ENCODE results near the gene POC1B. TPM values are rescaled to one million over a fixed set of nuclear protein-coding genes. Genes with fewer than 3 reads are reported as not detected.

Gene POC1B
- total RNA-seq, 1 experiment from 2014 or later: 60.3 TPM

DNA sequence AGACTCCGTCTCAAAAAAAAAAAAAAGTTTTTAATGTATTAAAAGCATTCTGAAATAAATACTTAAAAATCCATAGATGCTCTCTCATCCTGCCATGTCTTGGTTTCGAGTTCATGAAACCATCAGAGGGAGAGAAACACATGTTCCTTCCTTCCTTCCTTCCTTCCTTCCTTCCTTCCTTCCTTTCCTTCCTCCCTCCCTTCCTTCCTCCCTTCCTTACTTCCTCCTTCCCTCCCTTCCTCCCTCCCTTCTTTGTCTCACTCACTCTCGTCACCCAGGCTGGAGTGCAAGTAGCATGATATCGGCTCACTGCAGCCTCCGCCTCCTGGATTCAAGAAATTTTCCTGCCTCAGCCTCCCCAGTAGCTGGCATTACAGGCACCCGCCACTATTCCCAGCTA lies 113.2 kb downstream of the POC1B start:
- H2AFZ ChIP-seq (ENCODE audit: low read length): no peak overlapping the region
- no peaks in the 10 kb centered on the region for H3K36me3 ChIP-seq (ENCODE audit: insufficient read depth, low read length)
- DNase-seq: no peak
- H3K4me3 ChIP-seq (ENCODE audit: low read length): no peak overlapping the region
- H3K79me2 ChIP-seq (ENCODE audit: low read length): no peaks in the 10 kb centered on the region
- H3K4me1 ChIP-seq (ENCODE audit: low read length): no peaks in the 10 kb centered on the region
- H3K27ac ChIP-seq (ENCODE audit: low read length): no peak overlapping the region
- H4K20me1 ChIP-seq (ENCODE audit: insufficient read depth, low read depth, low read length): no peaks in the 10 kb centered on the region
- no peak overlapping the region for H3K9ac ChIP-seq (ENCODE audit: low read length)
- no peak overlapping the region for H3K4me2 ChIP-seq (ENCODE audit: low read depth, low read length, poor library complexity, severe bottlenecking)
- H3K27me3 ChIP-seq (ENCODE audit: low read length): no peaks in the 10 kb centered on the region
- no peaks in the 10 kb centered on the region for H3K9me3 ChIP-seq (ENCODE audit: low read length)
- H3K9me2 ChIP-seq (replicated peaks; ENCODE audit: insufficient read depth, low read length): no peaks in the 10 kb centered on the region

DNA sequence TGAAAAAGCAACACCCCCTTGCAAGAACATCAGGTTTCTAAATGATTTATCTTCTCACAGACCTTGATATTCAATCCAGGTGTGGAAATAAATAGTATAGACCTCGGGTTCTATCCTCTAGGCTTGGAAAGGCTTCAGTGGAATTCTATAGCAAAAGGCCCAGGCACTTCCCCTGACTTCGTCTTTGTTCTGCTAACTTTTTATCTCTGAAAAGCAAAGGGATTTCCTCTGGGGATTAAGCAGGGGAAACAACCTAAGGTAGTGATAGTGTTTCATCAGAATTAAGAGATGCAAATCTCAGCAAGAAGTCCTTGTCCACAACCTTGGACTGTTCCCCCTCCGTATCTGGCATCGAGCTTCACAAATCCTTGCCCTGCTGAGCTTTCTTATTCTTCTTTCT lies 114.0 kb downstream of the POC1B start:
- H2AFZ ChIP-seq (ENCODE audit: low read length): no peak overlapping the region
- H3K27me3 ChIP-seq (ENCODE audit: low read length): no peaks in the 10 kb centered on the region
- H3K9ac ChIP-seq (ENCODE audit: low read length): no peak overlapping the region
- no peaks in the 10 kb centered on the region for H4K20me1 ChIP-seq (ENCODE audit: insufficient read depth, low read depth, low read length)
- no peak overlapping the region for H3K4me3 ChIP-seq (ENCODE audit: low read length)
- DNase-seq: no peak
- no peak overlapping the region for H3K27ac ChIP-seq (ENCODE audit: low read length)
- H3K4me2 ChIP-seq (ENCODE audit: low read depth, low read length, poor library complexity, severe bottlenecking): no peak overlapping the region
- H3K36me3 ChIP-seq (ENCODE audit: insufficient read depth, low read length): no peaks in the 10 kb centered on the region
- no peaks in the 10 kb centered on the region for H3K4me1 ChIP-seq (ENCODE audit: low read length)
- no peaks in the 10 kb centered on the region for H3K9me2 ChIP-seq (replicated peaks; ENCODE audit: insufficient read depth, low read length)
- H3K79me2 ChIP-seq (ENCODE audit: low read length): no peaks in the 10 kb centered on the region
- H3K9me3 ChIP-seq (ENCODE audit: low read length): no peaks in the 10 kb centered on the region

DNA sequence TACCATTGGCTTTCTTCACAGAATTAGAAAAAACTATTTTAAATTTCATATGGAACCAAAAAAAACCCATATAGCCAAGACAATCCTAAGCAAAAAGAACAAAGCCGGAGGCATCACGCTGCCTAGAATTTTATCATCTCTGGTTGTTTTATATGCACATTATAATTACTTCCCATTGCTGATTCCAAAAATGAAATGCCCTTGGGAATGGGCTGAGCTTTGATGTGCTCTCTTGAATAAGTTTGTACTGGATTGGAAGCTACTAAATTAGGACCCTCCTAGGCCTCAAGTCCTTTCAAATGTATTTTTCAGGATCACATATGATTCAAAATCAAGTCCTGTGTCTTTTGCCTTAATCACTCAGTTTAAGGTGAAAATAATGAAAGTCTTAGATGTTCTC lies 114.6 kb downstream of the POC1B start:
- Histone ChIP-seq H4K20me1 (ENCODE audit: insufficient read depth, low read depth, low read length) (no peaks in the 10 kb centered on the region), H3K27ac (ENCODE audit: low read length) (no peak overlapping the region), H3K27me3 (ENCODE audit: low read length) (no peaks in the 10 kb centered on the region), H3K4me2 (ENCODE audit: low read depth, low read length, poor library complexity, severe bottlenecking) (no peak overlapping the region), H3K9ac (ENCODE audit: low read length) (no peak overlapping the region), H3K4me3 (ENCODE audit: low read length) (no peak overlapping the region), H3K9me3 (ENCODE audit: low read length) (no peaks in the 10 kb centered on the region), H3K36me3 (ENCODE audit: insufficient read depth, low read length) (no peaks in the 10 kb centered on the region), H2AFZ (ENCODE audit: low read length) (no peak overlapping the region), H3K9me2 (replicated peaks; ENCODE audit: insufficient read depth, low read length) (no peaks in the 10 kb centered on the region), H3K4me1 (ENCODE audit: low read length) (no peaks in the 10 kb centered on the region), H3K79me2 (ENCODE audit: low read length) (no peaks in the 10 kb centered on the region)
- DNase-seq: no peak

GRCh38 chr12:89405626-89406345 lies 120.1 kb downstream of the POC1B start:
- Histone ChIP-seq H3K9me3 (ENCODE audit: low read length) (no peaks in the 10 kb centered on the region), H3K4me2 (ENCODE audit: low read depth, low read length, poor library complexity, severe bottlenecking) (no peak overlapping the region), H3K9me2 (replicated peaks; ENCODE audit: insufficient read depth, low read length) (no peaks in the 10 kb centered on the region), H3K4me1 (ENCODE audit: low read length) (no peaks in the 10 kb centered on the region), H3K27ac (ENCODE audit: low read length) (no peak overlapping the region), H3K9ac (ENCODE audit: low read length) (no peak overlapping the region), H3K36me3 (ENCODE audit: insufficient read depth, low read length) (no peaks in the 10 kb centered on the region), H3K79me2 (ENCODE audit: low read length) (no peaks in the 10 kb centered on the region), H3K4me3 (ENCODE audit: low read length) (no peak overlapping the region), H3K27me3 (ENCODE audit: low read length) (no peaks in the 10 kb centered on the region), H4K20me1 (ENCODE audit: insufficient read depth, low read depth, low read length) (no peaks in the 10 kb centered on the region), H2AFZ (ENCODE audit: low read length) (no peak overlapping the region)
- DNase-seq: no peak

- Histone ChIP-seq H3K27me3 (ENCODE audit: low read length) (no peaks in the 10 kb centered on the region), H3K9ac (ENCODE audit: low read length) (no peak overlapping the region), H3K4me2 (ENCODE audit: low read depth, low read length, poor library complexity, severe bottlenecking) (no peak overlapping the region), H3K4me3 (ENCODE audit: low read length) (no peak overlapping the region), H4K20me1 (ENCODE audit: insufficient read depth, low read depth, low read length) (no peaks in the 10 kb centered on the region), H2AFZ (ENCODE audit: low read length) (no peak overlapping the region), H3K9me3 (ENCODE audit: low read length) (no peaks in the 10 kb centered on the region), H3K9me2 (replicated peaks; ENCODE audit: insufficient read depth, low read length) (no peaks in the 10 kb centered on the region), H3K4me1 (ENCODE audit: low read length) (no peaks in the 10 kb centered on the region), H3K79me2 (ENCODE audit: low read length) (no peaks in the 10 kb centered on the region), H3K36me3 (ENCODE audit: insufficient read depth, low read length) (no peaks in the 10 kb centered on the region), H3K27ac (ENCODE audit: low read length) (no peak overlapping the region)
- no peak for DNase-seq
These were observed 124.3 kb downstream of the POC1B start for GRCh38 chr12:89401433-89402058.

GRCh38 chr12:89400415-89400814 lies 125.4 kb downstream of the POC1B start:
- Histone ChIP-seq H3K4me3 (ENCODE audit: low read length) (no peak overlapping the region), H3K36me3 (ENCODE audit: insufficient read depth, low read length) (no peaks in the 10 kb centered on the region), H2AFZ (ENCODE audit: low read length) (no peak overlapping the region), H3K9me2 (replicated peaks; ENCODE audit: insufficient read depth, low read length) (no peaks in the 10 kb centered on the region), H3K27me3 (ENCODE audit: low read length) (no peaks in the 10 kb centered on the region), H3K79me2 (ENCODE audit: low read length) (no peaks in the 10 kb centered on the region), H3K27ac (ENCODE audit: low read length) (no peak overlapping the region), H3K9ac (ENCODE audit: low read length) (no peak overlapping the region), H3K4me1 (ENCODE audit: low read length) (no peaks in the 10 kb centered on the region), H3K9me3 (ENCODE audit: low read length) (no peaks in the 10 kb centered on the region), H4K20me1 (ENCODE audit: insufficient read depth, low read depth, low read length) (no peaks in the 10 kb centered on the region), H3K4me2 (ENCODE audit: low read depth, low read length, poor library complexity, severe bottlenecking) (no peak overlapping the region)
- DNase-seq: no peak

DNA sequence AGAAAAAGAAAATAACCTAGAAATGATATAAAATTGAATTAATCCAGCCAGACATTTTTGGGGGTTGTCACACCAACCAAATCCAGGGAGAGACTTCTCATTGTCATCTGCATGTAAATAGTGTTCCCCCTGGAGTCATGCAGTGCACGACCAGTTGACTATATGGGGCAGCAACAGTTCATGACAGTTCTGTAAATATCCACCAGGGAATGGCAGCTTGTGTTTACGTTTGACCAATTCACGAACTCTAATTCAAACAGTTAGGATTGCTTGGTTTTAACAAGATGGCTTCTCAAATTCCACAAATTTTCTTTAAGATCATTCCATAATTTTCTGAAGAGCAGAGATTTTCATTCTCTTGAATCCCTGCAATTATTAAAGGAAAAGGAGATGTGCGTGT lies 130.1 kb downstream of the POC1B start:
- no peak overlapping the region for H3K27ac ChIP-seq (ENCODE audit: low read length)
- H3K4me1 ChIP-seq (ENCODE audit: low read length): no peaks in the 10 kb centered on the region
- H3K4me2 ChIP-seq (ENCODE audit: low read depth, low read length, poor library complexity, severe bottlenecking): no peak overlapping the region
- no peaks in the 10 kb centered on the region for H3K79me2 ChIP-seq (ENCODE audit: low read length)
- DNase-seq: no peak
- H3K9me3 ChIP-seq (ENCODE audit: low read length): no peaks in the 10 kb centered on the region
- H3K9ac ChIP-seq (ENCODE audit: low read length): no peak overlapping the region
- H3K27me3 ChIP-seq (ENCODE audit: low read length): no peaks in the 10 kb centered on the region
- H3K4me3 ChIP-seq (ENCODE audit: low read length): no peak overlapping the region
- no peaks in the 10 kb centered on the region for H4K20me1 ChIP-seq (ENCODE audit: insufficient read depth, low read depth, low read length)
- no peaks in the 10 kb centered on the region for H3K9me2 ChIP-seq (replicated peaks; ENCODE audit: insufficient read depth, low read length)
- no peaks in the 10 kb centered on the region for H3K36me3 ChIP-seq (ENCODE audit: insufficient read depth, low read length)
- no peak overlapping the region for H2AFZ ChIP-seq (ENCODE audit: low read length)

- Histone ChIP-seq H2AFZ (ENCODE audit: low read length) (no peak overlapping the region), H3K4me3 (ENCODE audit: low read length) (no peak overlapping the region), H3K9ac (ENCODE audit: low read length) (no peak overlapping the region), H3K9me3 (ENCODE audit: low read length) (no peaks in the 10 kb centered on the region), H3K9me2 (replicated peaks; ENCODE audit: insufficient read depth, low read length) (no peaks in the 10 kb centered on the region), H3K27ac (ENCODE audit: low read length) (no peak overlapping the region), H4K20me1 (ENCODE audit: insufficient read depth, low read depth, low read length) (no peaks in the 10 kb centered on the region), H3K36me3 (ENCODE audit: insufficient read depth, low read length) (no peaks in the 10 kb centered on the region), H3K4me1 (ENCODE audit: low read length) (no peaks in the 10 kb centered on the region), H3K27me3 (ENCODE audit: low read length) (no peaks in the 10 kb centered on the region), H3K4me2 (ENCODE audit: low read depth, low read length, poor library complexity, severe bottlenecking) (no peak overlapping the region), H3K79me2 (ENCODE audit: low read length) (no peaks in the 10 kb centered on the region)
- DNase-seq: no peak
These were observed 132.2 kb downstream of the POC1B start for GRCh38 chr12:89393551-89394121.
